Thyroid gland (tissue), 4 donors: ENCODE measurements around the gene STRBP. TPM values are rescaled to one million over a fixed set of nuclear protein-coding genes. Genes with fewer than 3 reads are reported as not detected.

Experiments
- DNase-seq, 2 donors: peaks; one replicate each; pipeline ENCODE4 v3.0.0-alpha.2; 2019
- H3K27ac ChIP-seq, 3 donors: fragments of 200-600 bp; sonication (generic); 1 replicate in 2 of 3; 2 replicates in 1 of 3; pipeline ENCODE4 v1.5.1; 2016 to 2019; ENCODE audit warnings: mild to moderate bottlenecking in 1 of 3, moderate library complexity in 1 of 3
- H3K27me3 ChIP-seq: fragments of 200-600 bp; sonication (generic); one replicate; pipeline ENCODE4 v1.5.1; 2019
- H3K36me3 ChIP-seq, 2 donors: fragments of 200-600 bp; sonication (generic); one replicate each; pipeline ENCODE4 v1.5.1; 2016 to 2019
- H3K4me1 ChIP-seq, 2 donors: fragments of 200-600 bp; sonication (generic); one replicate each; pipeline ENCODE4 v1.5.1; 2017 to 2019
- H3K4me3 ChIP-seq, 3 donors: fragments of 200-600 bp; sonication (generic); replicated peaks in 1 of 3; 1 replicate in 2 of 3; 2 replicates in 1 of 3; pipeline ENCODE4 v1.5.1; 2016; ENCODE audit warnings: mild to moderate bottlenecking in 1 of 3
- H3K9me3 ChIP-seq: fragments of 200-600 bp; sonication (generic); one replicate; pipeline ENCODE4 v1.5.1; 2017
- POLR2A ChIP-seq, 2 donors: fragments of 450-650 bp; IDR thresholded peaks; one replicate each; pipeline ENCODE4 v1.6.1; 2017; ENCODE audit warnings: antibody characterized with exemption in 2 of 2, mild to moderate bottlenecking in 2 of 2, moderate library complexity in 1 of 2
- WGBS, 2 donors: methylation state at CpG; one replicate each; pipeline ENCODE4 v1.1.5; 2017; 5-methylcytosine and 5-hydroxymethylcytosine counted together
- intact Hi-C: fragments of 100-400 bp; cut with DNase I; formaldehyde crosslinking; loops from one replicate; pipeline ENCODE4 v1.15.1; 2023
- total RNA-seq, 4 donors: library from RNA; depleted of rRNA; stranded (reverse); fragments of >200 nt; gene quantifications; one replicate each; pipeline ENCODE4 v1.2.3, GENCODE V29; 2016
- TF ChIP-seq, protein P1 (sequence below), 6 experiments: fragments of 200-600 bp in 3 of 6; fragments of 450-650 bp in 3 of 6; sonication (generic) in 3 of 6; IDR thresholded peaks; one replicate each; pipeline ENCODE4 v1.5.1; 2016 to 2019; ENCODE audit warnings: antibody characterized with exemption in 6 of 6, mild to moderate bottlenecking in 2 of 6, inconsistent platforms in 1 of 6, moderate library complexity in 1 of 6

The STRBP gene
- total RNA-seq, 4 donors from 2014 or later: 29.3 to 52.2 (median 43.9) TPM

- no peaks in the 10 kb centered on the region for H3K36me3 ChIP-seq
- intact Hi-C loops: no loop called here
- H3K4me3 ChIP-seq: no peak overlapping the region
- H3K9me3 ChIP-seq: no peaks in the 10 kb centered on the region
- no peaks in the 10 kb centered on the region for H3K27me3 ChIP-seq
- TF ChIP-seq, protein P1, sequence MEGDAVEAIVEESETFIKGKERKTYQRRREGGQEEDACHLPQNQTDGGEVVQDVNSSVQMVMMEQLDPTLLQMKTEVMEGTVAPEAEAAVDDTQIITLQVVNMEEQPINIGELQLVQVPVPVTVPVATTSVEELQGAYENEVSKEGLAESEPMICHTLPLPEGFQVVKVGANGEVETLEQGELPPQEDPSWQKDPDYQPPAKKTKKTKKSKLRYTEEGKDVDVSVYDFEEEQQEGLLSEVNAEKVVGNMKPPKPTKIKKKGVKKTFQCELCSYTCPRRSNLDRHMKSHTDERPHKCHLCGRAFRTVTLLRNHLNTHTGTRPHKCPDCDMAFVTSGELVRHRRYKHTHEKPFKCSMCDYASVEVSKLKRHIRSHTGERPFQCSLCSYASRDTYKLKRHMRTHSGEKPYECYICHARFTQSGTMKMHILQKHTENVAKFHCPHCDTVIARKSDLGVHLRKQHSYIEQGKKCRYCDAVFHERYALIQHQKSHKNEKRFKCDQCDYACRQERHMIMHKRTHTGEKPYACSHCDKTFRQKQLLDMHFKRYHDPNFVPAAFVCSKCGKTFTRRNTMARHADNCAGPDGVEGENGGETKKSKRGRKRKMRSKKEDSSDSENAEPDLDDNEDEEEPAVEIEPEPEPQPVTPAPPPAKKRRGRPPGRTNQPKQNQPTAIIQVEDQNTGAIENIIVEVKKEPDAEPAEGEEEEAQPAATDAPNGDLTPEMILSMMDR (IDR thresholded peaks at IDR 0.05): no peak
- TF ChIP-seq POLR2A (IDR thresholded peaks at IDR 0.05): no peak
- no peak for DNase-seq
- no peaks in the 10 kb centered on the region for H3K4me1 ChIP-seq
- 86 to 95% methylated on average over 1 of the region's 1 CpG for WGBS, 2 donors
- no peak overlapping the region for H3K27ac ChIP-seq
Observed at GRCh38 chr9:123167474-123167873, 100.9 kb downstream of the STRBP start.

DNA sequence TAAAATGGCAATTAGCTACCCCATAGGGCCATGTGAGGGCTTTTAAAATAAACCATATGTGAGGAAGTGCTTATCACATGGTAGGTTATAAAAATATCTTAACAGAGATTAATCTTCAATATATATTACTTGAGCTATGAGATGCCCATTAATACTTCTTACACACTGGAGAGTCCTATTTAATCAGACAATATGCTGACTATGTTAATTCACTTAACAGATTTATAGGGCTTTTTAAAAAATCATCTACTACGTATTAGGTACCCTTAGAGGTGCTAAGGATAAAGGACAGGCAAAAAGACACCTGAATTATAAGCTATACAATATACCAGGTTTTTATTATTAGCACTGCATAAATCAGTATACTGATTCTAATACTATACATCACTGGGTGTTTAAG, 102.6 kb downstream of the STRBP start:
- Histone ChIP-seq H3K9me3 (no peaks in the 10 kb centered on the region), H3K36me3 (no peaks in the 10 kb centered on the region), H3K27me3 (no peaks in the 10 kb centered on the region), H3K27ac (no peak overlapping the region), H3K4me3 (no peak overlapping the region), H3K4me1 (no peaks in the 10 kb centered on the region)
- WGBS, 2 donors: 98 to 100% methylated on average over 1 of the region's 1 CpG
- TF ChIP-seq POLR2A (IDR thresholded peaks at IDR 0.05): no peak
- TF ChIP-seq, protein P1 (IDR thresholded peaks at IDR 0.05): no peak
- intact Hi-C loops: no loop called here
- no peak for DNase-seq

- no peaks in the 10 kb centered on the region for H3K4me1 ChIP-seq
- 91 to 100% methylated on average over 2 of the region's 2 CpGs for WGBS, 2 donors
Observed at GRCh38 chr9:123164285-123164684, 104.1 kb downstream of the STRBP start.

GRCh38 chr9:123162791-123163345, 105.5 kb downstream of the STRBP start:
- Histone ChIP-seq H3K4me1 (no peaks in the 10 kb centered on the region), H3K4me3 (no peak overlapping the region), H3K9me3 (no peaks in the 10 kb centered on the region), H3K27ac (no peak overlapping the region), H3K27me3 (no peaks in the 10 kb centered on the region), H3K36me3 (no peaks in the 10 kb centered on the region)
- no peak for DNase-seq
- TF ChIP-seq, protein P1 (IDR thresholded peaks at IDR 0.05): no peak
- TF ChIP-seq POLR2A (IDR thresholded peaks at IDR 0.05): no peak
- intact Hi-C loops: no loop called here
- WGBS, 2 donors: 88 to 91% methylated on average over 2 of the region's 2 CpGs

More at GRCh38 chr9:123164285-123164684, 104.1 kb downstream of the STRBP start:
- no peak overlapping the region for H3K4me3 ChIP-seq
- H3K36me3 ChIP-seq: no peaks in the 10 kb centered on the region
- no peaks in the 10 kb centered on the region for H3K9me3 ChIP-seq
- no peaks in the 10 kb centered on the region for H3K27me3 ChIP-seq
- TF ChIP-seq, protein P1 (IDR thresholded peaks at IDR 0.05): no peak
- TF ChIP-seq POLR2A (IDR thresholded peaks at IDR 0.05): no peak
- intact Hi-C loops: no loop called here
- DNase-seq: no peak
- no peak overlapping the region for H3K27ac ChIP-seq

DNA sequence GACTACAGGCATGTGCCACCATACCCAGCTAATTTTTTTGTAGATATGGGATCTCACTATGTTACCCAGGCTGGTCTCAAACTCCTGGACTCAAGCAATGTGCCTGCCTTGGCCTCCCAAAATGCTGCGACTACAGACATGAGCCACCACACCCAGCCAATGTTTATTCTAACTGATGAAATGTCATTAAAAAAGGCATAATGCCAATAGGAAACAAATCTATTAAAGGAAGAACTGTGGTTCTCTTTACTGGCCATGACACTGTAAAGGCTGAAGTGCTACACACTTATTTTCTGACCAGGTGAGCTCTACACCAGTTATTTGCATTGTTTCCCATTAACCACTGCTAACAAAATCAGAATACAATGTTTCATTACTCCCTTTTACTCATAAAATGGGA, 106.0 kb downstream of the STRBP start:
- H3K27ac ChIP-seq: no peak overlapping the region
- no peaks in the 10 kb centered on the region for H3K27me3 ChIP-seq
- H3K9me3 ChIP-seq: no peaks in the 10 kb centered on the region
- WGBS, 2 donors: 56 to 79% methylated on average over 1 of the region's 1 CpG
- H3K4me1 ChIP-seq: no peaks in the 10 kb centered on the region
- TF ChIP-seq, protein P1 (IDR thresholded peaks at IDR 0.05): no peak
- TF ChIP-seq POLR2A (IDR thresholded peaks at IDR 0.05): no peak
- intact Hi-C loops: no loop called here
- H3K36me3 ChIP-seq: no peaks in the 10 kb centered on the region
- DNase-seq: no peak
- H3K4me3 ChIP-seq: no peak overlapping the region
